GM18507 (cell line): ENCODE measurements around the gene ADH4.
"Not testable (repeated sequence)": the region's sequence is repeated elsewhere in the genome, so short reads cannot be mapped to it uniquely, and the experiment has no call there.

Source experiments
- DNase-seq: peaks from one replicate; pipeline ENCODE4 v3.0.0; 2011; ENCODE audit warnings: low read depth; ENCODE audit not compliant: insufficient read length; ENCODE audit errors: extremely low spot score
- FAIRE-seq: peaks from 2 replicates; lab custom pipeline; 2011; peaks lifted over from hg19 to GRCh38; lab: Jason Lieb, UNC

ADH4 gene

DNA sequence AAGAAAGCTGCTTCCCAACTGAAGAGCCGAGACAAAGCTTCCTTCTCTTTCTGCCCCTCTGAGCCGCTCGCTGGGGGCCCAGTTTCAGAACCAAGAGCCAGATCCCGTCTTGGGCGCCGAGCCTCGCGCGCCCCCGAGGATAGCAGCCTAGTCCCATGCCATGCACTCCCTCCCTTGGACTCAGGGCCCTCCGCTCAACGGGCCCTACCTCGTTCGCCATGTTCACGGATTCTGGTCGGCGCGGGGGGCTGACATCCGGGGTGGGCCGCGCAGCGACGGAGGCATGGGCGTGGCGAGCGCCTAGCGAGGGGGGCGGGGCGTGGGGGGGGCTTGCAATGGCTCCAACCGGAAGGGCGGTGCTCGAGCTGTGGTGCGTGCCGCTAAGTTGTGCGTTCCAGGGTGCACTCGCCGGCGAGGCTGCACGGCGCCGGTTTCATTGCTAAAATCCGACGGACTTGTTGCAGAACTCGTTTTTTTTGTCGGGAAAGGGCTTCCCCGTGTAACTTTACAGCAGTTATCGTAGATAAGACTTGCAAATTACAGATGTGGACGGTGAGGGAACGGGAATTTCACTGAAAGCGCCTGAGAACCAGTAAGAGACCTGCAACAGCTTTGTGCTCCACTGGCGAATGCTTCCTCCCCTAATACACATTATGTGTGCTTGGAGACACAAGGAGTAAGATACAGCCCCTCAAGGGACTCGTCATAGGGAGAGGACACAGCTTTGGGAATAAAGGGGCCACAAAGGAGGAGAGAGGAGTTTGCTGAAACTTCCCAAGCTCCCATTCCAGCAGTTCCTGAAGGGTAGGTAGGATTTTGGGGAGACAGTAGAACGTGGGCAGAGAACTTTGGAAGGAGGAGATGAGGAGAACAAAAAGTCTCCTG, 55.4 kb downstream of the ADH4 start, which contains the start of gene ADH5:
Gene ADH5, minus strand, starts transcription at position 308 of the 885 bp plus-strand sequence. Its CDS starts 88 bp downstream, at position 220.
- DNase-seq (peak; percentile 84), FAIRE-seq (peak; percentile 67)

DNA sequence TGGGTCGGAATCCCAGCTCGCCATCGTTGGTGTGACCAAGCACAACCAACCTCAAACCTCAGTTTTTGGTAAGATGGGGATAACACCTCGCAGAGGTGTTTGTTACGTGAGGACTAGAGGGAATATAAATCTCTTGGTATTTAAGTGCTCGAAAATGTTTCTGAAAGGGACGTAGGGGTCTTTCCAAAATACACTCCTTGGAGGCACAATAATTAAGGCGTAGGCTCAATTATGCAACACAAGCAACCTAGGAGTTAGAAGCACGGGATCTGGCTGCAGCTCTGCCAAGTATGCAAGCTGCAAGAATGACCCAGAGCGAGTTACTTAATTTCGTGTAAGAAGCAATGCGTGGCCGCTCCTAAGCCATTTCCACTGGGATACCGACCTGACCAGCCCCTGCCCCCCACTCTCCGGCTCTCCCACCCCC, 56.1 kb downstream of the ADH4 start:
- FAIRE-seq (no peak), DNase-seq (no peak)

DNA sequence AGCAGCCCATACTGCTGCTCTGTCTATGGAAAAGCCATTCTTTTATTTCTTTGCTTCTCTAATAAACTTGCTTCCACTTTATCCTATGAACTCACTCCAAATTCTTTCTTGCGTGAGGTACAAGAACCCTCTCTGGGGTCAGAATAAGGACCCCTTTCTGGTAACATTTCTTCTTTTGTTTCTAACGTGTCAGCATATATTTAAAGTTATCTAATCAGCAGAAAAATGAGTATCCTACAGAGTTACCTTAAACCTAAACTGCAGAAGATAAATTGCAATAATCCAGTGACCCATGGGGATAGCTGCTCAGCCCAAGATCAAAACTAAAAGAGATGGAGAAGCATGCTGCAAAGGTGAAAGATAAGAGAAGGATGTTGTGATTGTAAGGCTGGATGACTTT, 59.5 kb downstream of the ADH4 start:
- DNase-seq (no peak), FAIRE-seq (no peak)

DNA sequence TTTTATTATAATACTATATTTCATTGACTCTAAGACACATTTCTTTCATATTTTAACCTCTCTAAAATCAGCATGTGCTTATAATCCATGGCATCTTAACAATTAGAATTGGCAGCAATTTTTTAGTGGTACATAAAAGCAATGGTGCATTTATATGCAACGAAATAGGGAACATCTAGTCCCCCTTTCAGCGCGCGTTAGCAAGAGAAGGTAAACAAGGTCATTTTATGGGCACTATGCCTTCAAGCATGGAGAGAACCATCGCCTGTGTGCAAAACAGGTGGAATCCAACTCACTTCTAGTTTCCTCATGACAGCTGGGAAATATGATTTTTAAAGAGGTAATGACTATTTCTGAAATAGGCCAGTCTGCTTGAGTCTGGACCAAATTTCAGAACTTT, 61.9 kb downstream of the ADH4 start:
- DNase-seq, result no peak
- FAIRE-seq, result no peak

DNA sequence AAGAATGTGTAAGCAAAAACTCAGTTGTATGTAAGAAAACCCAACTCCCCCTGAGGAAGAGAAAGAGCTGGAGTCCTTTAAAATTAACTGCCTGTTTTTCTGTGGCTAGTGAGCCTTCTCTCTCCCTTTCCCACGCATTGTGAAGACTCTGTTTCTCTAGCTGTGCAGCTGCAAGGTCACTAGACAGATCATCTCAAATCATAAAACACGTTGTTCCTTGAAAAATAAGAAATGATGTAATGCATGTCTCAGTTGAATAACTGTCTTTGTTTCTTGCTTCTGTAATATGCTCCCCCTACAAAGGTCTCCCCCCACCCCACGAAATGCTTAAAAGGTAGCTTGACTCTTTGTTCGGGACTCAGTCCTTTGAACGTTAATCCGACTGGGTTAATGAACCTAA, 63.2 kb downstream of the ADH4 start:
- FAIRE-seq, result not testable (repeated sequence)

DNA sequence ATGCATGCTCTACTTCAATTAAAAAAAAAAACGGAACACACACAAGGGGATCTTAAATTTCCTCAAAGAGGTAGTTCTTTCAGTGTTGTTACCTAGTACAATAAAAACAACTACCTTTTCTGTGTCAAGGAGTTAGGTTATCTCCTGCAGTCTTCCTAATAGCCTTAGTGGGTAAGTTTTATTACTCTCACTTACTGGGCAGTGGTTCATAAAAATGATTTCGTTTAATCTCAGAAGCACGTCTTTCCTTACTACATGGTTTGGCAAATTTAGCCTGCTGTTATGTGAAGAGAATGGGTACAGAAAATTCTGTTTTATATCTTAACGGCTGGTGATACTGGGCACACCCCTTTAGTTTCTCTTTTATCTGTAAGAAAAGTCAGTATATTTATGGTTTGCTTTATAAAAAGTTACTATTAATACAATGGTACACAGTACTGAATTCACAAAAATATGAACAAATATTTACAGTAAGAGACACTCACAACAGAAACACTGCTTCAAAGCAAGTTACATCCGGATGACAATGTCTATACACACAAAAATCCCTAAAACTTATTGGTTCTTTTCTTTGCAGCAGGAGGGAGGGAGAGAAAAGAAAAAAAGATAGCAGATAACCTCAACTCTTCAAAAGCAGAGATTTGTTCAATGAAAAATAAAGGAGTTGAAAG, 64.3 kb downstream of the ADH4 start:
- FAIRE-seq (no peak), DNase-seq (no peak)

More for the DNA sequence above, 63.2 kb downstream of the ADH4 start:
- DNase-seq, result not testable (repeated sequence)

DNA sequence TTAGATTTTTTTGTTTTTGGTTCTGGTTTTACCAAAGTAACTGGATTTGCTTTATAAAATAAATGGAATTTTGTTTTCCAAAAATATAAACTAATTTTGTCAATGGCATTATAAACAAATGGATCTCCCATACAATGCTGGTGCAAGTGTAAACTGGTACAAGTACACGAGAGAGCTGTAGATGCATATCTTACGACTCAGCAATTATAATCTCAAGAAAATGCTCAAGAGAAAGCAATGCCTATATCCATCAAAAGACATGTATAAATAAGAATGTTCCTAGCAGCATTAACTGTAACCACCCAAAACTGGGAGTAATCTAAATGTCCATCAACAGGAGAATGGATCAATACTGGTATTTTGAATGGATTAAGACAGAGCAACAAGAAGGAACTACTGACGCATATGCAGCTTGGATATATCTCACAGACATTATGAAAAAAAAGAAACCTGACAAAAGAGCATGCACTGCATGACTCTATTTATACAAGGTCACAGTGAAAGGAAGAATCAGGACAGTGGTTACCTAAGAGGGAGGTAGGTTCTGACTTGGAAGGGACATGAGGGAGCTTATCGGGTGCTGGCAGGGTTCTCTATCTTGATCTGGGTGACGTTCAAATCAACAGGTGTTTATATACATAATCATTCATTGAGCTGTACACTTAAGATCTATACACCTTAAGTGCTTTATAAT, 65.0 kb downstream of the ADH4 start:
- DNase-seq (no peak), FAIRE-seq (no peak)

DNA sequence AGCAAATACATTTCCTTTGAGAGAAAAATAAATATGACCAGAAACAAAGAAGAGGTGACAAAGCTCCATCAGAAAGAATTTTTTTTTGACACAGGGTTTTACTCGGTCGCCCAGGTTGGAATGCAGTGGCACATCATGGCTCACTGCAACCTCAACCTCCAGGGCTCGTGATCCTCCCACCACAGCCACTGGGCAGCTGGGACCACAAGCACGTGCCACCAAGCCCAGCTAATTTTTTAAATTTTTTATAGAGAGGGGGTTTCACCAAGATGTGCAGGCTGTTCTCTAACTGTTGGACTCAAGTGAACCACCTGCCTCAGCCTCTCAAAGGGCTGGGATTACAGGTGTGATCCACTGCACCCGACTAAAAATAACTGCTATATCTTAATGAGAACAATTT, 65.8 kb downstream of the ADH4 start:
- no peak for FAIRE-seq
- no peak for DNase-seq

DNA sequence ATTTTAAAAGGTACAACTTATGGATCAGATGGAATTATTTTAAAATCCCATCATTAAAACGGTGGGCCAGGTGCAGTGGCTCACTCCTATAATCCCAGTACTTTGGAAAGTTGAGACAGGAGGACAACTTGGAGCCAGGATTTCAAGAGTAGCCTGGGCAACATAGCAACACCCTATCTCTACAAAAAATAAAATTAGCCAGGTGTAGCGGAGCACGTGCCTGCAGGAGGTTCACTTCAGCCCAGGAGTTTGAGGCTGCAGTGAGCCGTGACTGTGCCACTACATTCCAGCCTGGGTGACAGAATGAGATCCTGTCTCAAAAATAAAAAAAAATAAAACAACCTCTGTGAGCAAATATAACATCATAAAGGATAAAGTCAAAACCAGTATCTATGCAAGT, 66.9 kb downstream of the ADH4 start:
- DNase-seq, result no peak

DNA sequence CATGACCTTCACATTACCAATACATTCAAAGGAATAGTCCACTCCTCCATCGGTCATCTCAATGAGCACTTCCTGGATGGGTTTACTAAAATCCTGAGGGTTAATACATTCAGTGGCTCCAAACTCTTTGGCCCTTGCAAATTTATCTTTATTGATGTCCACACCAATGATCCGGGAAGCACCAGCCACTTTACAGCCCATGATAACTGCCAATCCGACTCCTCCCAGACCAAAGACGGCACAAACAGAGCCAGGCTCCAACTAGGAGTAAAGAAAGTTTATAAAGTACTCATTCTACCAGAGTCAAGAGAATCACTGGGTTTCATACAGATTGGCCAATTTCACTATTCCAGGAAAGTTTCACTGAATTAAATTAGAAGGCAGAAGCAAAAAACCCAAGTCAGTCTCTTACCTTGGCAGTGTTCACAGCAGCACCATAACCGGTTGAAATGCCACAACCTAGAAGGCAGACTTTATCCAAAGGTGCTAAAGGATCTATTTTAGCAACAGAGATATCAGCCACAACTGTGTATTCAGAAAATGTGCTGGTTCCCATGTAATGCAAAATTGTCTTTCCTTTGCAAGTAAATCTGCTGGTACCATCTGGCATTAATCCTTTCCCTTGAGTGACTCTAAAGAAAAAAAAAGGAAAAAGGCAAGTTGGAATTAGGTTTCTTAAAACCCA, 67.7 kb downstream of the ADH4 start:
- DNase-seq (no peak), FAIRE-seq (no peak)

More for the DNA sequence above, 66.9 kb downstream of the ADH4 start:
- no peak for FAIRE-seq

DNA sequence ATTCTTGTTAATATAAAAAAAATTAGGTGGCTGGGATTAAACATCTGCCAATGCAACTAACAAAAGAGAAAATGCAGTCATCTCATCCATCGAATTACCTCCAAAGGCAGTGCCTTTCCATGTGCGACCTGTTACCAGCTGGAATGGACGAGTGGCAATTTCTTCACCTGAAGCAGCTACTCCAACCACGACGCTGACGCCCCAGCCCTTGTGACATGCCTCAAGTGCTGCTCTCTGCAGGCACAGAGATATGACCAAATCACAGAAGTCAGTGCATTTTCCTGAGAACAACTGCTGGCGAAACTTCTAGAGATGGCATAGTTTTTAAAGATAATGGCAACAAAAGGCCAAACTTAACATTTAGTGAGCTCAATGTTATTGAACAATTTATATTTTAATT, 69.3 kb downstream of the ADH4 start:
- DNase-seq (no peak), FAIRE-seq (no peak)
